WTC11 (cell line): ENCODE results near the gene RHOH.

Experiments used
- AFF4 ChIP-seq: sonication (generic); formaldehyde crosslinking; IDR thresholded peaks from 2 replicates; pipeline ENCODE4 v1.8.1; 2023; ENCODE audit warnings: mild to moderate bottlenecking, missing genetic modification reagents, borderline replicate concordance
- ATF2 ChIP-seq: sonication (generic); formaldehyde crosslinking; IDR thresholded peaks from 2 replicates; pipeline ENCODE4 v1.8.1; 2022; ENCODE audit warnings: low read depth, missing genetic modification reagents, borderline replicate concordance
- CREB1 ChIP-seq: sonication (generic); formaldehyde crosslinking; IDR thresholded peaks from 2 replicates; pipeline ENCODE4 v1.8.0; 2023; ENCODE audit warnings: mild to moderate bottlenecking, missing genetic modification reagents
- CTCF ChIP-seq: fragments of 200-600 bp; IDR thresholded peaks from 2 replicates; pipeline ENCODE4 v1.8.0; 2022; ENCODE audit warnings: antibody characterized with exemption
- E2F5 ChIP-seq: sonication (generic); formaldehyde crosslinking; IDR thresholded peaks from 2 replicates; pipeline ENCODE4 v1.8.1; 2022; ENCODE audit warnings: mild to moderate bottlenecking, moderate library complexity, missing genetic modification reagents
- ESRRA ChIP-seq: sonication (generic); formaldehyde crosslinking; IDR thresholded peaks from 2 replicates; pipeline ENCODE4 v1.8.1; 2022; ENCODE audit warnings: mild to moderate bottlenecking, missing genetic modification reagents, borderline replicate concordance
- IRF1 ChIP-seq: sonication (generic); formaldehyde crosslinking; IDR thresholded peaks from 2 replicates; pipeline ENCODE4 v1.8.0; 2023; ENCODE audit warnings: missing genetic modification reagents
- NFE2L1 ChIP-seq: sonication (generic); formaldehyde crosslinking; IDR thresholded peaks from 2 replicates; pipeline ENCODE4 v1.8.1; 2023; ENCODE audit warnings: missing genetic modification reagents
- NR3C1 ChIP-seq: sonication (generic); formaldehyde crosslinking; conservative IDR thresholded peaks from 2 replicates; pipeline ENCODE4 v1.8.1; 2023; ENCODE audit warnings: low read depth, mild to moderate bottlenecking, missing genetic modification reagents
- SP1 ChIP-seq: sonication (generic); formaldehyde crosslinking; conservative IDR thresholded peaks from 2 replicates; pipeline ENCODE4 v1.8.1; 2022; ENCODE audit warnings: missing genetic modification reagents
- USF2 ChIP-seq: sonication (generic); formaldehyde crosslinking; IDR thresholded peaks from 2 replicates; pipeline ENCODE4 v1.8.1; 2023; ENCODE audit warnings: mild to moderate bottlenecking, missing genetic modification reagents, moderate library complexity
- ZNF317 ChIP-seq: sonication (generic); formaldehyde crosslinking; IDR thresholded peaks from 2 replicates; pipeline ENCODE4 v1.8.1; 2023; ENCODE audit warnings: low read depth, mild to moderate bottlenecking, moderate library complexity, missing genetic modification reagents, borderline replicate concordance
- ZNF423 ChIP-seq: fragments of 250-450 bp; sonication (Bioruptor Pico); IDR thresholded peaks from 2 replicates; pipeline ENCODE4 v2.1.2; 2022; ENCODE audit warnings: mild to moderate bottlenecking, moderate library complexity

GRCh38 chr4:40192114-40193015 lies 4.5 kb upstream of the RHOH start:
- no peak for TF ChIP-seq CTCF
- TF ChIP-seq NFE2L1 = no peak
- TF ChIP-seq ZNF317 = no peak
- TF ChIP-seq E2F5 (CRISPR knock-in tag) = no peak
- no peak for TF ChIP-seq ESRRA
- no peak for TF ChIP-seq ZNF423 (CRISPR knock-in tag)
- TF ChIP-seq AFF4 (CRISPR knock-in tag) = no peak
- no peak for TF ChIP-seq NR3C1 (CRISPR knock-in tag)
- TF ChIP-seq ATF2 (CRISPR knock-in tag) = no peak
- no peak for TF ChIP-seq SP1
- no peak for TF ChIP-seq IRF1 (CRISPR knock-in tag)
- TF ChIP-seq USF2 (CRISPR knock-in tag) = no peak
- no peak for TF ChIP-seq CREB1 (CRISPR knock-in tag)
